HK-2 (cell line): ENCODE data around the gene PSD2.
A peak's percentile ranks its signal among the peaks of the same experiment; 100 is the strongest.
"Not testable (repeated sequence)": the region's sequence is repeated elsewhere in the genome, so short reads cannot be mapped to it uniquely, and the experiment has no call there.

Source experiments
- DNase-seq: peaks from one replicate; pipeline ENCODE4 v3.0.0-alpha.2; 2018; ENCODE audit not compliant: unreplicated experiment

PSD2 gene

DNA sequence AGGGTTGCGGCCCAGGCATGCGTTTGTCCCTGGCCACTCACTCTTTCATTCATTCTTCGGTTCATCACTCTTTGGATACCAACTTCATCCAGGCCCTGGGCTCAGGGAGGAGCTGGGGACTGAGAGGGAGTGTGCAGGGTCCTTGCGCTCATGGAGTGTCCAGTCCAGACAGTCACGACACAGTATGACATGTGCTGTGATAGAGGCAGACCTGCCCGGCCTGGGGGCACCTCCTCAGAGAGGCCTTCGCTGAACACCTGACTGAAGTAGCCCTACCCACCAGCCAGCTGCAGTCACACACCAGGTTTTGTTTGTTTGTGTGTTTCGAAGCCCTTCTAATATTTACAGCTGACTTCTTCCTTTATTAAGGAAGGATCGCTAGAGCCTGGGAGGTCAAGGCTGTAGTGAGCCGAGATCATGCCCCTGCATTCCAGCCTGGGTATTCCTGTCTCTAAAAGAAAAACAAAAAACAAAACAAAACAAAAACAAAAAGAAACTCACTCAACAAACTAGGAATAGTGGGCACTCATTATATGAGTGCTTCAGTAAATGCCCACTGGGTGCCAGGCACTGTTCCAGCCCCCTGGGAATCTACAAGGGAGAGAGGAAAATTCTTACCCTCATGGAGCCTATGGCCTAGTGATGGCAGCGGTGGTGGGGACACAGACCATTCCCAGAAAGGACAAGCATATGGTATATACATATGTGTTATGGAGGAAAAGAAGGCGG lies 6.3 kb upstream of the PSD2 start:
- no peak for DNase-seq

DNA sequence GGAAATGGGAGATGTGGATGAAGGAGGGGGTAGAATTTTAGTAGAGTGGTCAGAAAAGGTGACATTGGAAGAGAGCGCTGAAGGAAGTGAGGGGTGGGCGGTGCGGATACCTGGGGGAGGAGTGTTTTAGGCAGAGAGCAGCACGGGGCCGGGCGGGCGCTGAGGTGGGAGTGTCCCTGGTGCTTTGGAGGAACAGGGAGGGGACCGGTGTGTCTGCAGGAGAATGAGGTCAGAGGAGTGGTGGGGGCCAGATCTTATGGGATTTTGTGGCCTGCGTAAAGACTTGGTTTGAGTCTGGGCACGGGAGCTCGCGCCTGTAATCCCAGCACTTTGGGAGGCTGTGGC lies 5.8 kb upstream of the PSD2 start:
- DNase-seq: no peak

DNA sequence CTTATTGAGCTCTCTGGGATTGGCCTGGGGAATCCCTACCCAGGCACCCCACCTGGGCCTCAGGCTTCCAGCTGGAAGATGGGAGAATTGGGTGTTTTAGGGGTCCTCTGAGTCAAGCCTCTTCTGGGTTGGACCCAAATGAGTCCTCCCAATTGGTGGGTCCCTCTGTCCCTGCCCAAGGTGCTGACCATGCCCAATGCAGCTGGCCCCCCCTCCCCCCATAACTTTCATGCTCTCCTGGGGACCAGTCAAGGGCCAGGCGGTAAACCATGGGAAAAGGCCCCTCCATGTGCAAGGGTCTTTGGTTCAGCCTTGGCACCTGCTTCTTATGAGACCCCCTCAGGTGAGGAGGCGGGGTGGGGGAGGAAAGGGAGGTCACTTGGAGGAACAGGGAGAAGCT lies 3.4 kb upstream of the PSD2 start:
- DNase-seq: no peak

DNA sequence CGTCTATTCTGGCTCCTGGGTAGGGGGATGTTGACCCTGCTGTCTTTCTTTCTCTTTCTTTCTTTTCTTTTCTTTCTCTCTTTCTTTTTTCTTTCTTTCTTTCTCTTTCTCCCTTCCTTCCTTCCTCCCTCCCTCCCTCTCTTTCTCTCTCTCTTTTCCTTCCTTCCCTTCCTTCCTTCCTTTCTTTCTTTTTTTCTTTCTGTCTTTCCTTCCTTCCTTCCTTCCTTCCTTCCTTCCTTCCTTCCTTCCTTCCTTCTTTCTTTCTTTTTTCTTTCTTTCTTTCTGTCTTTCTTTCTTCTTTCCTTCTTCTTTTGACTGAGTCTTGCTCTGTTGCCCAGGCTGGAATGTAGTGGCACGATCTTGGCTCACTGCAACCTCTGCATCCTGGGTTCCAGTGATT lies 3.0 kb upstream of the PSD2 start:
- DNase-seq: not testable (repeated sequence)

DNA sequence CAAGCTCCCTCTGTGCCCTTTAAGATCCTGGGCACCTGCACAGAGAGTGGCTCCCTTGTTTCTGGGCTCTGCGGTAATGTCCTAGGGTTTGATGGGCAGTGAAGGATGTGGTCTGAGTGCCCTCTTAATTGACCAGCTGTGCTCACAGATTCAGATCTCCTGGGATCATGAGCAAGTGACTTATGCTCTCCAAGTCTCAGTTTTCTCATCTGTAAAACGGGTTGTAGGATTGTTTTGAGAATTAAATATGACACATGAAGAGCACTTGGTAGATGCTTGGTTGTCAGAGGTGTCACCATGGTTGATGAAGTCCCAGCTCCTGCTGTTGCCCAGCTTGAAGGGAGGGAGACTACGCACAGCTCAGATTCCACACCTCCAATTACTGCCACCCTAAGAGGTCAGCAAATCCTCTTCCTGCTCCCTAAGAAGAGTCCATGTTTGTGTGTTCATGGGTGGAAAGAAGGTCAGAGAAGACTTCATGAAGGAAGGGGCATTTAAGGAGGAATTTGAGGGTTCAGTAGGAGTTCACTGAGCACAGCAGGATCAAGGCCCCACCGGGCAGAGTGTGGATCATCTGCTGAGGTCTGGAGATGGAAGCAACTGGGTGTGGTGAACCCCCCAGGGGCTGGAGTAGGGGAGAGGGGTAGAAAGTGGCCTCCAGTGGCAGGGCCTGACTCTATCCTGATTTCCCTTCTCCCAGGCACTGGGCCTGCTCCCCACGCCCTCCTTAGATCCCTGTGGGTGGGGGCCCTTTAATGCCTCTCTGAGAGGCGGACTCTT lies 1.4 kb upstream of the PSD2 start:
- DNase-seq: no peak

DNA sequence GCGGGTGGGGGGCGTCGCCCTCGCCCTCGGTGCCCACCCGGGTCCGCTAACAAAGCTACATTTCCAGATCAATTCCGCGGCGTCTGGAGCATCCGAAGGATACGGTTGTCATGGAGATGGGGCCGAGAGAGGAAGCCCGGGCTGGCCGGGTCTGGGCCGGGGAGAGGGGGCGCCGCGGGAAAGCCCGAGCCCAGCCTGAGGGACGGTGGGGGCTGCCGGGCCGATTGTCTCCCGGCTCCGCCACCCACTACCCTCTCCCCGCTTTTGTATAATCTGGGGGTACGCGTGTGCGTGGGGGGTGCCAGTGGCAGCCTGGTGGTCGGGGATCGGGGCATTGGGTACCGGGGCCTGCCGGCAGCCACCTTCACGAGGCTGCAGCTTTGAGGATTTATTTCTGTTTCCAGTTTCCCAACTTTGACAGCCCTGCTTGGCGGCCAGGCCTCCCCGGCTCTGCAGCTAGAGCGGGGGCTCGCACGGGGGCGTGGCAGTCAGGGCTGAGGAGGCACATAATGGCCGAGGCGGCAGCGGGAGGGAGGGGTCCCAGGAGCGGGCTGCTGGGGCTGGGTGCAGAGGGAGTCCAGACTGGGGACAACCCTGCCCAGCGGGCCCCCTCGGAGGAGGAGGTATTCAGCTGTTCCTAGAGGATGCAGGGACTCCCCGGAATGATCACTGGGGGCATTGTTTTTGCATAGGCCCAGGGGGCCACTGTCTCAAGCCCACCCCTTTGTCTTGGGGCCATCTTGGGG lies 626 bp downstream of the PSD2 start:
- DNase-seq: no peak

DNA sequence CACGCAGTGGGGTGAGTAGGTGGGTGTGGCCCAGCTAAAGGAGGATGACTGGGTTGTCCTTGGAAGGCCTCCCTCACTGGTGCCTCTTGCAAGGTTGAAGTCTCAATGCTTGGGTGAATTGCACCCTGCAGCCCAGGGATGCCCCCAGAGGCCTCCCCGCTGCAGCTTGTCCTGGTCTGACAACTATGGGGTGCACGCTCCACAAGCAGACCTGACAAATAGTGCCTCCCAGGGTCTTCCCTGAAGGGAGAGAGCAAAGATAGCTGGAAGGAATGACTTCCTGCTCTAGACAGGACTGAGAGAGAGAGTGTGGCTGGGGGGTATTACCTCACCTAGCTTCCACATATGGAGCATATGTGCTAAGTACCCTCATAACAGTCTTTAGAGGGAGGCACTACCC lies 1.7 kb downstream of the PSD2 start:
- DNase-seq: no peak

DNA sequence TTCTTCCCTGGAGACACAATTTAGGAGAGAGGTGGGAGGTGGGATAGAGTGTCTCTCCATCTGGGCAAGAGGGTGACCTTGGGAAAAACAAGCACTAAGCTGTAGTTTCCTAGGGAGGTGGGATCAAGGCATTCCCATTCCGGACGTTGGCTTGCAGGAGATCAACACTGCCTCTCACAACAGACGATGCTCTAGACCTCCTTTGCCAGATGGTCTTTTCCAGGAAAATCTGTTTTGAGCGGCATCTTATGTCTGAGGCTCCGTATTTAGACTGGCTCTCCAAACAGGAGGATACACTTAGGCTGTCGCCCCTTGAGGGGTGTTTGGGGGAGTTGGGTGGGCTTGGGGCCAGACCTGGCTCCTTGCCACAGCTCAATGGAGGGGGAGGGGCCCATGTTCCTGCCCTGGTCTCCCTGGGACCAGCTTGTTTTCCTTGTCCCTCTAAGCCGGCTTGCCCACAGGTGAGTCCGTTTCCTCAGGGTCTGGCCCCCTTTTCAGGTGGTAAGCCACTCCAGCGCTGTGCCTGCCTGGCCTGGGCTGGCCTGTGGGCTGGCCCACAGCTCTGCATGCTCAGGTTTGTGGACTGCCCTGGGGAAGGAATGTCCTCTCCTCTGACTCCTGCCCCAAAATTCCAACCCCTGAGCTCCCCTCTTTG lies 2.4 kb downstream of the PSD2 start:
- no peak for DNase-seq

DNA sequence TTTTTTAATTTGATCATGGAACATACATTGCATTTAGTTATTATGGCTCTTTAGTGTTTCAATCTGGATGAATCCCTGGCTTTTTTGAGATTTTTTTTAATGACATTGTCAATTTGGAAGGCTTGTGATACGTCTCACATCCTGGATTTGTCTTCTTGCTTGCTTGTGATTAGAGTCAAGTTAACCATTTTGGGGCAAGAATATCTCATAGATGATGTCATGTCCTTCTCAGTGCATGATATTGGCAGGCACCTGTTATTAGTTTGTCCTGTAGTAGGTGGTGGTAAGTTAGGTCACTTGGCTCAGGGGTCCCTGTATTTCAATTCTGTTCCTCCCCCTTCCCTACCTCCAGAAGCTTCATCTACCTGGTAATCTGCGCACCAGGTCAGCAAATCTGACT lies 3.3 kb downstream of the PSD2 start:
- no peak for DNase-seq

DNA sequence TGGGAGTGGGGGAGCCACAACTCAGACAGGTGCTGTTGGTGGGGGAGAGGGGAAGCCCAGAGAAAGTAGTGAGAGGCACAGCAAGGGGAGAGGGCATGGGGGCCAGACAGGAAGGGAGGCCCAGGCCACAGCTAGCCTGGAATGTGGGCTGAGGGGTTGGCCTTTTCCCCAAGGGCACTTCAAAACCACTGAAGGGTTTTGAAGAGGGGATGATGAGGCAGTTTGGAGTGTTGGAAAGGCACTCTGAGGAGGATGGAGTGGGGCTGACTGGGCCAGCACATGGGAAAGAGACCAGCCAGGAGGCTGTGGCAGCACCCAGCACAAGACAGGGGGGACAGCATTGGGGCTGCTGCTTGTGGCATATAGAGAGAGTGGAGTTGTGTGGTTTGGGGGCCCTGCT lies 3.8 kb downstream of the PSD2 start:
- no peak for DNase-seq

DNA sequence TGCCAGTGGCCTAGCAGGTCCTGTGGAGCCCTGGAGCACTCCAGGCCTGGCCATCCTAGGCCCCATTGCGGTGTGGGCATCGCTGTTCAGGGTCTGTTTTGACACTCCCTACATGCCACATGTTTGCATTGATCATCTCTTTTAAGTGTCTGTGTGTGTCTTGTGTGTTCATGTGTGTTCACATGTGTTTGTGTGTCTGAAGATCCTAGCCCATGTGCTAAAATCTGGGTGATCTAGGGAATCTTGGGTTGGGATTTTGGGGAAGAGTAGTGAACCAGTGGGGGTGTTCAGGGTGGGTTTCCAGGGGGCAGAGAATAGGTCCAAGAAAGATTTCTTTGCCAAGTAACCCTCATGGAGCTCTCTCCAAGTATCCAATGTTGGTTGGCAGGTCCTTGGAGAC lies 8.4 kb downstream of the PSD2 start:
- DNase-seq: no peak

DNA sequence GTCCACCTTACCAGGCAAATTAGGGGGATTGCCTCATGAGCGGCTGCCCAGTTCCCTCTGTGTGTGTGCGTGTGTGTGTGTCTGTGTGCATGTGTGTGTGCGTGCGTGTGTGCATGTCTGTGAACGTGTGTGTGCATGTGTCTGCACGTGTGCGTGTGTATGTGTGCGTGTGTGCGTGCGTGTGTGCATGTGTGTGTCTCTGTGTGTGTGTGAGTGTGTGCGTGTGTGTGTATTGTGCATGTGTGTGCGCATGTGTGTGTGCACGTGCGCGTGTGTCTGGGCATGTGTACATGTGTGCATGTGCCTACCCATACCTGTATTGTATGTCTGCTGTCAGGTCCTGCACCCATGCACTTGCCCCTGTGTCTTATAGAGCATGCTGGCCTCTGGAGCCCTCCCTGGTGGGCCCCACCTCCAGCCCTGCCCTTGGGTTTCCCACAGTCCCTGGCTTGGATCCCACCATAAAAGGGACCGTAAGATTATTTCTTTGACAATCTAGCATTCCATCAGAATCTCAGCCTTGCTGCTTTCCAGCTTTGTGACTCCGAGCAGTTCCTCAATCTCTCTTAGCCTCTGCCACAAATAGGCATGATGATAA lies 9.3 kb downstream of the PSD2 start:
- DNase-seq: no peak

DNA sequence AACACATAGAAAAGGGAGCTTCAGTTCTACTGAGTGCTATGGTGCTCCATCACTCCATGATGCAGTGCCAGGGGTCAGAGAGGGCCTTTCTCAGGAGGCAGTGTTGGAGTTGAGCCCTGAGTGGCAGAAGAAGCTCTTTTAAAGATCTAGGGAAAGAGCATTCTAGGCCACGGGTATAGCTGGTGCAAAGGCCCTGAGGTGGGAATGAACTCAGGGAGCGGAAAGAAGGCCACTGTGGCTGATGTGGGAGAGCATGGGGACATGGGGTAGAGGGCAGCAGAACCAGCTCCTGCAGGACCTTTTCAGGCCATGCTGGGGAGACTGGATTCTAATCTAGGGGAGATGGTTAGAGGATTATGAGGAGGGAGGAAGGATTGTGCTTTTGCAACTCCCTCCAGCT lies 9.9 kb downstream of the PSD2 start:
- no peak for DNase-seq

DNA sequence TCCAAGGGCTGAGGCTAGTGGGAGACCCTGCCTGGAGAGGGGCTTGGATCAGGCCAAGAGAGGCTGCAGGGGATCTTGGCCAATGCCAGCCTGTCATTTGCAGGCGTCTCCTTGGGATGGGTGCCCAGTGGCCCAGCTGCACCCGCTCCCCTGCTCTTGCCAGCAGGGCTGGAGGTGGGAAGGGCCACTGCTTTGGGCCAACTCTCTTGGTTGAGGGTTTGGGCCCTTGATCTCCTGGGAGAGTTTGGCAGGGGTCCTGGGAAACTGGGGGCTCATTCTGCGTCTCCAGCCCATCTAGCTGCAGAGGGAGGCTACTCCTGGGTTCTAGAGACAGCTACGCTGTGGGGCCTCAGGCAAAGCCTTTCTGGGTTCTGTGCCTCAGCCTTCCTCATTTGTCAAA lies 10.5 kb downstream of the PSD2 start:
- no peak for DNase-seq

DNA sequence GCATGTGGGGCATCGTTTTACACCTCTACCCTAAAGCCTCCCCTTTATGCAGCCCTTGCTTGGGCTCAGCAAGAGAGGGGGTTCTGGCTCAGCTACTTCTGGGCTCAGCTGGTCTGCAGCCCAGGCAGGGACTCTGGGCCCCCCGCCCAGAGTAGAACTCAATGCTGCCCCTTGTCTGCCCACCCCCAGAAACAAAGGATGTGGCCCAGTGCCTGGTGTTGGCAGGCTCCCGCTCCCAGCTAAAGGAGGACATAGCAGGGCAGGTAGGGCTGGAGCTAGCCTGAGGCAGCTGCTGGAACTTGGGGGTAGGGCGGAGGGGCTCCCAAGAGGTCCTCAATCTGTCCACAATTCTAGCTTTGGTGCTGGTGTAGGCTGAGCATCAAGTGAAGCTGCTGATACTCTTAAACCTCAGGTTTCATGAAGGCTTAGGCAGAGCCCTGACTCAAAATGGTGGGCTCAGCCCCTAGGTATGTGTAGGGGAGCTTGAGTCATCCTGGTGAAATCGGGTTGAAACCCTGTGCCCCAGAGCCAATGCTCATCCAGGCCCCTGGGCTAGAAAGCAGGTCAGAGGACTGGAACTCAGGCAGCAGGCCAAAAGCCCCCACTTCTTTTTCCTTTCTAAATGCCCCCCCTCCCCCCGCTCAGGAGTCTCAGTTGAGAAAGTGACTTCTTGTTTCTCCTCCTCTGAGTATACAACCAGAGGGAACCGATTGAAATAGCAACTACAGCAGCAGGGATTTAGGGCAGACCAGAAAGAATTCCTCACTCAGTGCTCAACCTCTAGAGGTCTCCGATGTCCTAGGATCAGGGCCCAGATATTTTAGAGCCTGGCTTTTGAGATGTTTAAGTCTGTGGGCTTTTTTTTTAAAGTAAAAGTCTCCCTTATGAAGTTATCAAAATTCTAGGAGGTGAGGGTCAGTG lies 11.4 kb downstream of the PSD2 start:
- DNase-seq: no peak

DNA sequence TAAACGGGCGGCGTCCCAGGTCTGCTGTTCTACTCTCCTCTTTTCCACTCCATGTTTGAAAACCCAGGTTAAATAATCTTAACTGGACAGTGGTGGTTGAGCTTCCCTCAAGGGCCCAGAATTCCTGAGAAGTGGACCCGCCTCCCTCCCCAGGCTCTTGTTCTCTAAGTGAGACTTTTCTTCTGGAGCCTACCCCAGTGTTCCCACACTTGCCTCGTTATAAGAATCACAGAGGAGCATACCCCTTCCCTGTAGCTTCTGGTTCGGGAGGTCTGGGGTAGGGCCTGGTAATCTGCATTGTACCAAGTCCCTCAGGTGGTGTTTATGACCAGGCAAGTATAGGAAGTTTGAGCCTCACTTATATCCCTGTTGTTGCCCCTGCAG lies 12.0 kb downstream of the PSD2 start:
- DNase-seq: no peak

DNA sequence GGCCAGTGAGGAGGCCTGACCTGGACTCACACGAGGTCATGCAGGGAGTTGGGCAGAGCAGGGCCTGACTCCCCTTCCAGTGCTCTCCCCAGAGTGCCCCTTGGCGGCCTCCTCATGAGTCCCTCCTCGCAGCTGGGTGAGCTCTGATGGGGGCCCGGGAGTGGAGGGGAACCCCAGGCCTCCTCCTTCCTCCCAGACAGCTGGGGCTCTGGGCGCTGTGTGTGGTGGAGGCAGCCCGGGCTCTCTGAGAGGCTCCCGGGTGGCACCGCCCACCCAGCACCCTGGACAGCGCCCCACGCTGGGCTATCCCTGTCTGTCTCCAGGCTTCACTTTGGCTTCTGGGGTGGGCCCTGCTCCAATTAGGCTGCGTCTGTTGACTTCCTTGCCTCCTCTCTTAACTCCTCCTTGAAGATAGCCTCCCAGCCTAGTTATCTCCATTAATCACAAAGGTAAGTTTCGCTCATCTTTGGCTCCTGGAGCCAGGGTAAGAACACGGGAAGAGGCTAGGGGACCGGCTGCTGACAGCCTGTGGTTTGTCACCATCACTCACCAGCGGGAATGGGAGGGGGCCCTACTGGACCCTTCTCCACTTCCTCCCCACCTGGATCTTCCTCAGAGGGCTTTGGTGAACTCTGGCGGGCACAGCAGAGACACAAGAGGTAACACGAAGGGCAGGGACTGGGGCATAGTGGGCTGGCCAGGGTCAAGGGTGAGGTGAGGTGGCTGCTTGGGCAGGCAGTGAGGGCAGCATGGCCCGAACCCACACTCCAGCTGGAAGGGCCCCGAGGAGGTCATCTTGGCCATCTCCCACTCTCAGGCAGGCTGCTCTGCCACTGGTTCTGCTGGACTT lies 13.1 kb downstream of the PSD2 start:
- peak; percentile 20 for DNase-seq

DNA sequence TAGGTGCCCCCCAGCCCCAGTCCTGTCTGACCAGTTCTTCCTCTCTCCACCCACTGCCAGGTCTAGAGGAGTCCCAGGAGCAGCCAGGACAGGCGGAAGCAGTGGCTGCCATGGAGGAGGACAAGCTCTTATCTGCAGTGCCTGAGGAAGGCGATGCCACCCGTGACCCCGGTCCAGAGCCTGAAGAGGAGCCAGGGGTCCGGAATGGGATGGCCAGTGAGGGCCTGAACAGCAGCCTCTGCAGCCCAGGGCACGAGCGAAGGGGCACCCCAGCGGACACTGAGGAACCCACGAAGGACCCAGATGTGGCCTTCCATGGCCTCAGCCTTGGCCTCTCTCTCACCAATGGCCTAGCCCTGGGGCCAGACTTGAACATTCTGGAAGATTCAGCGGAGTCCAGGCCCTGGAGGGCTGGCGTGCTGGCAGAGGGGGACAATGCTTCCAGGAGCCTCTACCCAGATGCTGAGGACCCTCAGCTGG lies 13.8 kb downstream of the PSD2 start:
- DNase-seq: no peak

DNA sequence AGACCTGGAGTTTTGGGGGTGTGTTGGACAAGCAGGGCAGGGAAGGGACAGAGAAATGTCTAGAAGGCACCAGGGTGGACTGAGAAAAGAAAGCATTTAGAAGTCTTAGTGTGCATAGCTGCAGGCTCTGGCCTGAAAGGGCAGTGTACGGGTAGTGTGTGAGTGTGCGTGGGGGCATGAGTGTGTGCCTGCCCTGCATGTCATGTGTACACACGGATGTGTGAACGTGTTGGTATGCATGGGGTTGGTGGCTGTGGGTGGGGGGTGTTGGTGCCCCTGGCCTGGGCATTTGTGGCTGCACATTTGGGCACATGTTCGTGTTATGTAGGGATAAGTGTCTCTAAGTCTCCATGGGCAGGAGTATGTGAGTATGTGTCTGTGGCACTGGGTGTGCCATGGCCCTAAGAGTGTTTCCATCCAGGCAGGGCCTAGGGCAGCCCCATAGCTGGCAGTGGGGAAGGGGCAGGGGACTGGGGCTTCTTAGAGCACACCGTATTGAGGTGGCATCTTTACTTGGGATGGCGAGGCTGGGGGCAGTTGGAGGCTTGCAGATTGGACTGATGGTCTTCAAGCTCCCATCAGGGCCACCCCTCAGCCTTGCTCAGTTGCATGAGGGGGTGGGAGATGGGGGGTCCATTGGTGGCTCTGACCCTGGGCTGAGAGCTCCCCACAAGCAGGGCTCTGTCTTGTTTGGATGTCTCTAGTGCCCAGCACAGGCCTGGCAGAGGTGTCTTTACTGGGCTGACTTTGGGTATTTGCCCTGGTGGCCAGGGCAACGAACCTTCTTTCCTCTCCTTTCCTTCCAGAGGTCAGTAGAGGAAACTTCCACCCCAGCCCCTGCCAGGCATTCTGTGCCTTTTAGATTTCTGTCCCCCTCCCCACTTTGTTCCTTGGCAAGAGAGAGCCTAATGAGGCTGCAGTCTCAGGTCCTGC lies 15.0 kb downstream of the PSD2 start:
- DNase-seq: no peak
